GM13976 (cell line): ENCODE results near the gene FUT2.
A peak's percentile ranks its signal among the peaks of the same experiment; 100 is the strongest.

Experiments used
- DNase-seq: peaks from one replicate; pipeline ENCODE4 v3.0.0; 2012; ENCODE audit warnings: low spot score
- CTCF ChIP-seq: IDR thresholded peaks from 2 replicates; pipeline ENCODE4 v1.5.1; 2012; ENCODE audit warnings: borderline replicate concordance, mild to moderate bottlenecking; ENCODE audit not compliant: insufficient read depth; ENCODE audit errors: extremely low read depth, missing control alignments, control extremely low read depth
- in situ Hi-C: fragments of 300-500 bp; cut with MboI; formaldehyde crosslinking; loops from one replicate; pipeline ENCODE4 v1.12.0; 2022; ENCODE audit warnings: low sequenced_read_pairs, mixed read lengths, inconsistent platforms; ENCODE audit not compliant: unreplicated experiment

The FUT2 gene

GRCh38 chr19:48695743-48696352, at the start of gene FUT2:
Gene FUT2 (plus strand): TSS chr19:48695971. CDS start chr19:48702957, 6,986 bp downstream.
- in situ Hi-C loops, result no loop called here
- no peak for DNase-seq
- no peak for TF ChIP-seq CTCF

GRCh38 chr19:48646001-48646721, 49.6 kb upstream of the FUT2 start, which contains the start of gene CA11:
Gene CA11 (minus strand): TSS chr19:48646187. CDS start chr19:48645632, 555 bp downstream.
- peak; percentile 94 for DNase-seq
- peak; percentile 93 for TF ChIP-seq CTCF
- in situ Hi-C loops, result no loop called here

GRCh38 chr19:48646722-48647216, 49.0 kb upstream of the FUT2 start:
- DNase-seq, result no peak
- in situ Hi-C loops, result no loop called here
- TF ChIP-seq CTCF, result no peak

GRCh38 chr19:48648134-48648533, 47.6 kb upstream of the FUT2 start:
- DNase-seq, result no peak
- in situ Hi-C loops, result no loop called here
- TF ChIP-seq CTCF, result no peak

GRCh38 chr19:48650974-48651682, 44.6 kb upstream of the FUT2 start:
- TF ChIP-seq CTCF, result no peak
- no peak for DNase-seq
- in situ Hi-C loops, result no loop called here

- DNase-seq, result no peak
- TF ChIP-seq CTCF, result no peak
- in situ Hi-C loops, result no loop called here
These were observed 44.1 kb upstream of the FUT2 start for GRCh38 chr19:48651683-48652048.
